HG02938 (cell line): Measurements from ENCODE around the gene AZGP1.
"Not testable (repeated sequence)": the region's sequence is repeated elsewhere in the genome, so short reads cannot be mapped to it uniquely, and the experiment has no call there.

ENCODE experiments used
- ATAC-seq: cut with Tn5 transposase; IDR thresholded peaks from one replicate; pipeline ENCODE4 v1.9.1; 2021; ENCODE audit warnings: mild to moderate bottlenecking, moderate library complexity; ENCODE audit not compliant: unreplicated experiment

The AZGP1 gene

GRCh38 chr7:99997545-99998137 is 21.8 kb upstream of the AZGP1 start:
- ATAC-seq, result no peak

- no peak for ATAC-seq
Measured at GRCh38 chr7:99996755-99997544, 21.1 kb upstream of the AZGP1 start.

GRCh38 chr7:99994819-99995218 is 19.0 kb upstream of the AZGP1 start:
- ATAC-seq, result no peak

GRCh38 chr7:99992330-99993038 is 16.7 kb upstream of the AZGP1 start:
- no peak for ATAC-seq

GRCh38 chr7:99991543-99991942 is 15.7 kb upstream of the AZGP1 start:
- not testable (repeated sequence) for ATAC-seq

- no peak for ATAC-seq
Measured at GRCh38 chr7:99990460-99990852, 14.6 kb upstream of the AZGP1 start.

- ATAC-seq, result no peak
Measured at GRCh38 chr7:99987846-99988245, 12.0 kb upstream of the AZGP1 start.

GRCh38 chr7:99987306-99987705 is 11.5 kb upstream of the AZGP1 start:
- ATAC-seq, result not testable (repeated sequence)

GRCh38 chr7:99984593-99984992 is 8.8 kb upstream of the AZGP1 start:
- ATAC-seq, result no peak

- not testable (repeated sequence) for ATAC-seq
Measured at GRCh38 chr7:99981066-99981465, 5.2 kb upstream of the AZGP1 start.

GRCh38 chr7:99980448-99980872 is 4.6 kb upstream of the AZGP1 start:
- peak; percentile 54 for ATAC-seq

- not testable (repeated sequence) for ATAC-seq
Measured at GRCh38 chr7:99979814-99980225, 4.0 kb upstream of the AZGP1 start.

- ATAC-seq, result no peak
Measured at GRCh38 chr7:99976626-99977025, 795 bp upstream of the AZGP1 start.

- ATAC-seq, result no peak
Measured at GRCh38 chr7:99974681-99975080, 1.1 kb downstream of the AZGP1 start.

GRCh38 chr7:99973817-99974216 is 2.0 kb downstream of the AZGP1 start:
- not testable (repeated sequence) for ATAC-seq

GRCh38 chr7:99971242-99971641 is 4.6 kb downstream of the AZGP1 start:
- ATAC-seq, result no peak

GRCh38 chr7:99969813-99970212 is 6.0 kb downstream of the AZGP1 start:
- ATAC-seq, result not testable (repeated sequence)

GRCh38 chr7:99969298-99969697 is 6.5 kb downstream of the AZGP1 start:
- no peak for ATAC-seq

GRCh38 chr7:99958564-99959227 is 17.1 kb downstream of the AZGP1 start:
- no peak for ATAC-seq

GRCh38 chr7:99955247-99955646 is 20.6 kb downstream of the AZGP1 start:
- ATAC-seq, result no peak

- not testable (repeated sequence) for ATAC-seq
Measured at GRCh38 chr7:99954643-99955042, 21.2 kb downstream of the AZGP1 start.
